GM21737 (cell line): ENCODE measurements around the gene VPS18.
"Not testable (repeated sequence)": the region's sequence is repeated elsewhere in the genome, so short reads cannot be mapped to it uniquely, and the experiment has no call there.

ENCODE experiments used
- ATAC-seq: cut with Tn5 transposase; IDR thresholded peaks from one replicate; pipeline ENCODE4 v1.9.1; 2021; ENCODE audit warnings: mild to moderate bottlenecking, moderate library complexity; ENCODE audit not compliant: unreplicated experiment

VPS18 gene

GRCh38 chr15:40893733-40894680 is at the start of gene VPS18:
Gene VPS18, plus strand, starts transcription at chr15:40894450. Its CDS starts 319 bp downstream, at chr15:40894769.
- ATAC-seq = peak; percentile 84

DNA sequence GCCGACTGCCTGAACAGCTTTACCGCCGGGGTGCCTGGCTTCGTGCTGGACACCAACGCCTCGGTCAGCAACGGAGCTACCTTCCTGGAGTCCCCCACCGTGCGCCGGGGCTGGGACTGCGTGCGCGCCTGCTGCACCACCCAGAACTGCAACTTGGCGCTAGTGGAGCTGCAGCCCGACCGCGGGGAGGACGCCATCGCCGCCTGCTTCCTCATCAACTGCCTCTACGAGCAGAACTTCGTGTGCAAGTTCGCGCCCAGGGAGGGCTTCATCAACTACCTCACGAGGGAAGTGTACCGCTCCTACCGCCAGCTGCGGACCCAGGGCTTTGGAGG is 49.6 kb upstream of the VPS18 start:
- ATAC-seq = no peak

- no peak for ATAC-seq
Observed at GRCh38 chr15:40845036-40845435, 49.2 kb upstream of the VPS18 start.

DNA sequence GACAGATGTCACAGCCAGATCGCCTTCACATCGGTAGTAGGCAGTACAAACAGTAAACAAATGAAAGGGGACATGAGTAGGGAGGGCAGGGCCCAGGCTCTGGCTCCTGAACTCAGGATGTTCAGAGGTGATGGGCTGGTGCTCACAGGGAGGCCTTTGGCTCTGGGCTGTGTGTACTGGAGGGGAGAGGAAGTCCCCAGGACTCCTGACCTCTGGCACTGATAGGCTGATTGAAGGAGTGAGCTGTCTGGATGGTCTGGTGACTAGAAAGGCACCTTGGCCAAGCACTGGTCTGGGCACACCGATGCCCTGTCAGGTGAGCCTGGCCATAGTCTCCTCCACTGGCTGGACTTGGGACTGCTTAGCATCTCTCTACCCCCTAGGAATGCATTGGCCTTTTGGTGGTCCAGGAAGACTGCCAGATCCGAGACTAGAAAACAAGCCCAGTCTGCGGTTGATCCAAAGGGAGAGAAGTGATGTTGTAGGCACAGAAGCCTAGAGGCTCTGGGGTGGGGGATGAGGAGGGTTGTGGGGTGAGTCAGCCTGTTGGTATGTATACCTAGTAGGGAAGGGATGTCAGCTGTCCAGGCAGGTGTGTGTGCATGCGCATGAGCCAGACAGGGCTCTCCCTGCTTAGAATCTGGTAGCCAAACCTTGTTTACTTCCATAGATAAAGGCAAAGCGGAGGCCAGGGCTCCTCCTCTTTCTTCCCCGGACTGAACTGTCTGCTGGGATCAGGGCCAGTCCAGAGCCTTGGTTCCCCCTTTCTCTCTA is 48.6 kb upstream of the VPS18 start:
- ATAC-seq = no peak

- ATAC-seq = no peak
Observed at GRCh38 chr15:40846841-40847222, 47.4 kb upstream of the VPS18 start.

DNA sequence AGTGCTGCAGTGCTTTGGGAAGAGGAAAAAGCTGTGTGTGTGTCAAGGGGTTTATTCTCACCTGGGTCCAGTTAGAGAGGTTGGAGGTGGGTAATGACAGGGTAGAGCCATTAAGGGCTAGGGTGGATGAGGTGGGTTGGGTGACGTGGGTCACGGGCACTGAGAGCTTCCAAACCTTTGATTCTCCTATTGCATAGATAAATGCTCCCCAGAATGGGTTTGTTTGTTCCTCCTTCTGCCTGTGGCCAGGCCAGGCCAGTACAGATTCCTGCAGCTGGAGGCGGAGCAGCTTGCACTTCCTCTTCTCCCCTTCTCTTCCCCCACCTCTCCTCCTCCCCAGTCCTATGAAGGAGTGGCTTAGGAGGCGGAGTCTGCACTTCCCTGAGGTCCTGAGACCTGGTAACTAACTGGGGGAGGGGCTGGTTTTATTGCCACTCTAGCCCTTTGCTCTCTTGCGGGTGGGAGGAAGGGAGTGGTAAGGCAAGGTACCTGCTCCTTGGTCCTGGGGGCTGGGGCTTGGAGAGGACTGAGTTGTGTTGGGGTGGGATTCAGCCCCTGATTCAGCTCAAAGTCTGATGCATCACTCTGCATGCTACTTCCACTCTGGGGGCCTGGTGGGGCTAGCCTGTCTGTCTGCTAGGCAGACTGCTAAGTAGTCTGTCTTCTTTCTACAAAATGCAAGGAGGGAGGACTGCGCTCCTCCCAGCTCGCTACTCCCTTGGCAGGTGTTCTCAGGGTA is 46.9 kb upstream of the VPS18 start:
- ATAC-seq = peak; percentile 62

GRCh38 chr15:40850576-40851112 is 43.6 kb upstream of the VPS18 start:
- ATAC-seq = no peak

DNA sequence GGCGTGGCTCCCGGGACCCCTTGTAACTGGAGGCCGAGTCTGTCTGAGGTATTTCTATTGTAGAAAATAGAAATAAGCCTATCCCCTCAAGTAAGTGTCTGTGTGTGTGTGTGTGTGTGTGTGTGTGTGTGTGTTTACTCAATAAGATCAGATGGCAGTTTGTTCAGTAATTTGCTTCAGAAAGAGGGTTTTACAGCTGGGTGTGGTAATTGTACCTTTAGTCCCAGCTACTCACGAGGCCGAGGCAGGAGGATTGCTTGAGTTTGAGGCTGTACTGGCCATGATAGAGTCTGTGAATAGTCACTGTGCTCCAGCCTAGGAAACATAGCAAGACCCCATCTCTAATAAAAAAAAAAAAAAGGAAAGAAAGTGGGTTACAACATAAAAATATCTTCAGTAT is 41.7 kb upstream of the VPS18 start:
- no peak for ATAC-seq

DNA sequence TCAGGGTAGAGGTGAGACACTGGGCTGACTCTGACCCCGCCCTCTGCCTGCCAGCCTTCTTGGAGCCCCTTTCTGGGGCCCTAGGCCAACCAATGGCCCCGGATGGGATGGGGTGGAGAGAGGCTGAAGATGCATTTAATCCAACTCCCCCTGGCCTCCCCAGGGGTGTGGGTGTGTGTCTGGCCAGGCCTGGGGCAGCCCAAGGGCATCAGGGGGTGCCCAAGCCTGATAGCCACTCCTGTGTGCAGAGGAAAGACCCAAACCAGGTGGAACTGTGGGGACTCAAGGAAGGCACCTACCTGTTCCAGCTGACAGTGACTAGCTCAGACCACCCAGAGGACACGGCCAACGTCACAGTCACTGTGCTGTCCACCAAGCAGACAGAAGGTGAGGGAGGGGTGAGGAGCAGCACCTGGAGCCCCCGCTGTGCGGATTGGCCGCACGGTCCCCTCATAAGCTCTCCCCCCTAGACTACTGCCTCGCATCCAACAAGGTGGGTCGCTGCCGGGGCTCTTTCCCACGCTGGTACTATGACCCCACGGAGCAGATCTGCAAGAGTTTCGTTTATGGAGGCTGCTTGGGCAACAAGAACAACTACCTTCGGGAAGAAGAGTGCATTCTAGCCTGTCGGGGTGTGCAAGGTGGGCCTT is 40.9 kb upstream of the VPS18 start:
- no peak for ATAC-seq

DNA sequence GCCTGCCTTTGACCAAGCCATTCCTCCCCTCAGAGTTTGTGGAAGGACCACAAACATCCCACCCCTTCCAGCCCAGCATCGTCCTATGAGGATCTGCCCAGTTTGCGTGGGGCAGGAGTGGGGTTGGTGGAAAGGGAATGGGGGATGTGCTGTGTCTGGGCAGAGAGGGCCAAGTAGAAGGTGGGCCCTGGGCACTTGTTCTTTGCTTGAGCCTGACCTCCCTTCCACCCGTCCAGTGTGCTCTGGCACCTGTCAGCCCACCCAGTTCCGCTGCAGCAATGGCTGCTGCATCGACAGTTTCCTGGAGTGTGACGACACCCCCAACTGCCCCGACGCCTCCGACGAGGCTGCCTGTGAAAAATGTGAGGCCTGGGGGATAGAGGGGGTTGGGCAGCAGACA is 40.1 kb upstream of the VPS18 start:
- no peak for ATAC-seq

DNA sequence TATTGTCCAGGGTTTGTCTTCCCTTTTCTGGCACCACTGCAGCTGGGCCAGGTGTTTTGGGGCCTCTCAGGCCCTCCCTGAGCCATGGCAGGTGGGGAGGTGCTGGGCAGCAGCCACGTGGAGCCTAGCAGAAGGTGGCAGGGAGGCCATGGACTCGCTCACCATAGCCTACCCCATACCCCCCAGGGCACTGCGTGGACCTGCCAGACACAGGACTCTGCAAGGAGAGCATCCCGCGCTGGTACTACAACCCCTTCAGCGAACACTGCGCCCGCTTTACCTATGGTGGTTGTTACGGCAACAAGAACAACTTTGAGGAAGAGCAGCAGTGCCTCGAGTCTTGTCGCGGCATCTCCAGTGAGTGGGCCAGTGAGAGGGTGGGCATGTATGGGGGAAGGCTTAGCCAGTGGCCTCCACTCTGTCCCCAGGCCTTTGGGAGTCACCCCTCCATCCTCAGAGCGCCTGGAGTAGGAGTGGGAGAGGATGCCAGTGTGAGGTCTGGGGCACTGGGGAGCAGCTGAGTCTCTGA is 38.5 kb upstream of the VPS18 start:
- ATAC-seq = no peak

DNA sequence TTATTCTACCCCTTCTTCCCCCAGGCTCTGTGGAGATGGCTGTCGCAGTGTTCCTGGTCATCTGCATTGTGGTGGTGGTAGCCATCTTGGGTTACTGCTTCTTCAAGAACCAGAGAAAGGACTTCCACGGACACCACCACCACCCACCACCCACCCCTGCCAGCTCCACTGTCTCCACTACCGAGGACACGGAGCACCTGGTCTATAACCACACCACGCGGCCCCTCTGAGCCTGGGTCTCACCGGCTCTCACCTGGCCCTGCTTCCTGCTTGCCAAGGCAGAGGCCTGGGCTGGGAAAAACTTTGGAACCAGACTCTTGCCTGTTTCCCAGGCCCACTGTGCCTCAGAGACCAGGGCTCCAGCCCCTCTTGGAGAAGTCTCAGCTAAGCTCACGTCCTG is 37.5 kb upstream of the VPS18 start:
- no peak for ATAC-seq

GRCh38 chr15:40857601-40858341 is 36.5 kb upstream of the VPS18 start:
- ATAC-seq = no peak

DNA sequence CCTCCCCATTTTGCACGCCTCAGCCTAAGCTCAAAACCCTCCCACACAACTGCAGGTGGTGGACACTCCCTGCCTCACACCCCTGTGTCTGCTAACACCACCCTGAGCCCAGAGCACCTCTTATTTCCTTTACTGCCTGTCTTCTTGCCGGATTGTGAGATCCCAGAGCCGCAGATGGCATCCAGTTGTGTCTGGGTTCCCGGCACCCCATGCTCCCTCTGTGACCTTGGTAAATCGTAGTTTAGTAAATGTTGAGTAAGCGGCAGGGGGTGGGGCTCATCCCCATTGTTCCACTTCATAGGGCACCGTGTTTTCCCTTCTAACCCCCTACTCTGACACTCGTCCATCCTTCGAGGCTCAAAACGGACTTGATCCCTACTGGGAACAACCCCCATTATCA is 35.5 kb upstream of the VPS18 start:
- no peak for ATAC-seq

- ATAC-seq = no peak
Observed at GRCh38 chr15:40859206-40859851, 34.9 kb upstream of the VPS18 start.

- not testable (repeated sequence) for ATAC-seq
Observed at GRCh38 chr15:40861147-40861546, 33.1 kb upstream of the VPS18 start.

- no peak for ATAC-seq
Observed at GRCh38 chr15:40863660-40864270, 30.5 kb upstream of the VPS18 start.

DNA sequence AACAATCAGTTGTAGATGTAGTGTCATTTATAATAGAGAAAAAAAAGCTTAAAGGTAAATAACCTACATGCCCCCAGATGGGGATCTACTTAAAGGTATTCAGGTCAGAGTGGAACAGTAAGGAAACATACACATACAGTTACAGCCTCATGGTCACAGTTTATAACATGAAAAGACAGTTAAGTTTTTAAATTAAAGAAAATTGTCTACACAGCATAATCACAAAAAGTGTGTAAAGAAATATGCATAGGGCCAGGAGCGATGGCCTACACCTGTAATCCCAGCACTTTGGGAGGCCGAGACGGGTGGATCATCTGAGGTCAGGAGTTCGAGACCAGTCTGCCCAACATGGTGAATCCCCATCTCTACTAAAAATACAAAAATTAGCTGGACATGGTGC is 27.1 kb upstream of the VPS18 start:
- ATAC-seq = no peak

- no peak for ATAC-seq
Observed at GRCh38 chr15:40869686-40870085, 24.6 kb upstream of the VPS18 start.
